Activated CD8-positive, alpha-beta T cell treated with anti-CD3 and anti-CD28 coated beads, Interleukin-2, amount 10 ng/mL, durations not matched to agents 7 days and 5 days (primary cell): ENCODE measurements around the gene IL26. TPM values are rescaled to one million over a fixed set of nuclear protein-coding genes. Genes with fewer than 3 reads are reported as not detected.

Experiments
- ATAC-seq: fragments of 150-1000 bp; cut with Tn5 transposase; one replicate; pipeline ENCODE4 v1.10.0; 2021; ENCODE audit warnings: moderate library complexity
- CTCF ChIA-PET: fragments of 350-600 bp; sonication (Branson Sonifier 250); formaldehyde crosslinking; loops from one replicate; lab custom pipeline; 2021; ENCODE audit warnings: antibody characterized with exemption; lab: Charles Lee
- POLR2A ChIA-PET: fragments of 350-600 bp; sonication (Branson Sonifier 250); formaldehyde crosslinking; loops from one replicate; lab custom pipeline; 2021; ENCODE audit warnings: antibody characterized with exemption; lab: Charles Lee
- DNase-seq: peaks from one replicate; pipeline ENCODE4 v3.0.0-alpha.2; 2020
- H3K27ac Mint-ChIP-seq: one replicate; pipeline ENCODE4 v1.8.0; 2021; ENCODE audit warnings: mild to moderate bottlenecking, mixed read lengths
- H3K27me3 Mint-ChIP-seq: one replicate; pipeline ENCODE4 v1.8.0; 2021; ENCODE audit warnings: low read depth, mixed read lengths
- H3K36me3 Mint-ChIP-seq: one replicate; pipeline ENCODE4 v1.8.0; 2021; ENCODE audit warnings: low read depth, mixed read lengths
- H3K4me1 Mint-ChIP-seq: one replicate; pipeline ENCODE4 v1.8.0; 2021; ENCODE audit warnings: low read depth, mixed read lengths
- H3K4me3 Mint-ChIP-seq: one replicate; pipeline ENCODE4 v1.8.0; 2021; ENCODE audit warnings: mild to moderate bottlenecking, mixed read lengths
- H3K9me3 Mint-ChIP-seq: one replicate; pipeline ENCODE4 v1.8.0; 2022; ENCODE audit warnings: mixed read lengths; ENCODE audit not compliant: insufficient read depth
- total RNA-seq, 2 experiments: library from RNA; stranded (reverse); gene quantifications; one replicate each; pipeline ENCODE4 v1.2.3, GENCODE V29; 2021

IL26 gene
- total RNA-seq, 2 experiments from 2014 or later, result 0.23 TPM; not detected in 1

DNA sequence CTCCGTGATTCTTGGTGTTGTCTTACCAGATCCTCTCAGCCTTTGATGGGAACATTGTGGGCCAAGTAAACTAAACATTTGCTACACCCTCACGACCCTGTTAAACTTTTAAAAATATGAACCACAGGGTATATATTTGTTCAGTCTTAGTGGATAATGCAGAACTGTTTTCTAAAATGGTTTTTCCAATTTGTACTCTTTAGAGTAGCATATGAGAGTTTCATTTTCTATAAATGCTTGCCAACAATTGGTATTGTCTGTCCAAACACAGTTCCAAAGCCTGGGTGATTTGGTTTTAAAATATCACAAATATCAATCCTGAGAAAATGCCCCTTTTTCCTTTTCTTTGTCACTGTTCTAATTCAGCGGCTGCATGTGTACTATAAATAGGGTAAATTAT, 34.5 kb upstream of the IL26 start:
- Mint-ChIP-seq H3K4me3 (no peak overlapping the region), H3K27ac (no peak overlapping the region), H3K9me3 (no peaks in the 10 kb centered on the region), H3K36me3 (no peaks in the 10 kb centered on the region), H3K27me3 (peaks cover 25% of the 10 kb centered on the region), H3K4me1 (peaks cover 33% of the 10 kb centered on the region)
- DNase-seq, result no peak
- ChIA-PET POLR2A (interaction anchor here (0.6 kb wide), 1 partner anchor 96 kb away, joined by 7 read pairs; no protein-coding TSS in a partner anchor), CTCF (no interaction called here)
- no peak for ATAC-seq

DNA sequence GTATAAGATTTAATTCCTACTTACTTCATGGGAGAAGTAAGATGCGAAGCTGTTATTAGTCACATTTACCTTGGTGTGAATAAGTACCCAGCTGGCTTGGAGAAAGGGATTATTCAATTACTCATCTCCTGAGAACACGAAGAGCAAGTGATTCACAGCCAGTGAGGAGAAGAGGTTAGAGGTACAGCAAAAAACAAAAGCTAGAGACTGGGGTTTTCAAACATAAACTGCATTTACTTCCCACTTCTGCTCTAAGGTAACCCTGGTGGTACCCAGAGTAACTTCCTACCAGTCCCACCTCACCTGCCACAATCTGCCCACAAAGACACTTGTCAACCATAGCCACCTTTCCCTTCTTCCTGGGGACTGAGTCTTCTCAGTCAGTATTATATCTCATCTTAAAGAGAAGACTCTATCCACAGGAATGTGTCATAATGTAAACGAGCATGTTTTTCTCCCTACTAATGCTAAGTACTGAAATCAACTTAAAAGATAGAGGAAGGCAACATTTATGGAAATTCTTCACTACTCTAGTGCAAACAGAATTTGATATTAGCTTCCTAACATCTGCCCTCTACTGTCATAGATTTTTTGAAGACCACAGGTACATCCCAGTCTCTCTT, 33.8 kb upstream of the IL26 start:
- Mint-ChIP-seq H3K4me3 (no peak overlapping the region), H3K27ac (no peak overlapping the region), H3K9me3 (no peaks in the 10 kb centered on the region), H3K4me1 (peaks cover 33% of the 10 kb centered on the region), H3K36me3 (no peaks in the 10 kb centered on the region), H3K27me3 (peaks cover 25% of the 10 kb centered on the region)
- ChIA-PET CTCF (interaction anchor here (1.0 to 2.5 kb wide), 3 partner anchors 13 to 36 kb away, joined by 3 to 18 read pairs (median 4); no protein-coding TSS in a partner anchor), POLR2A (interaction anchor here (0.6 kb wide), 1 partner anchor 97 kb away, joined by 7 read pairs; no protein-coding TSS in a partner anchor)
- DNase-seq (peak; percentile 63), ATAC-seq (peak; percentile 83)

DNA sequence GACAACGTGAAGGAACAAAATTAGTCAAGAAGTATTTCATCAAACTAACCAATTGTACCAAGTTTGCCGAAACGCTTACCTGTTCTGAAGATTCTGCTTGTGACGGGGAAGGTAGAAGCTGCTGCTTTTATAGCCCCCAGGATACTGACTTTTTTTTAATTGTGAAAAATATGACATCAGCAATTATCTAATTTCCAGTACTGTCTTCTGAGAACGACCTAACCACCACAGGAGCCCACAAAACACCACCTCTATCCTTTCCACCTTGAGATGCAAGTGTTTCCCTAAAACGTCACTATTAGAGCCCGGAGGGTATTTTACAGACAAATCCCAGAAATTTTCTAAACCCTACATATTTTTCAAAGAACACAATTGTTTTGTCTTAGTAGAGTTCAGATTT, 27.9 kb upstream of the IL26 start, which contains the start of gene IL22:
IL22 (minus strand) TSS at position 101 of the 400 bp plus-strand sequence. CDS start 156 bp downstream, outside the sequence.
- Mint-ChIP-seq H3K9me3 (no peaks in the 10 kb centered on the region), H3K27ac (no peak within 1 kb of the TSS), H3K4me3 (no peak within 1 kb of the TSS), H3K4me1 (no peaks in the 10 kb centered on the region), H3K27me3 (peaks cover 40% of the 10 kb centered on the region), H3K36me3 (no peaks in the 10 kb centered on the region)
- ChIA-PET CTCF (interaction anchor here (0.6 to 1.1 kb wide), 3 partner anchors 26 to 265 kb away, joined by 3 read pairs; no protein-coding TSS in a partner anchor), POLR2A (interaction anchor here (0.7 kb wide), 1 partner anchor 514 kb away, joined by 3 read pairs; no protein-coding TSS in a partner anchor)
- DNase-seq, result no peak
- ATAC-seq, result no peak

DNA sequence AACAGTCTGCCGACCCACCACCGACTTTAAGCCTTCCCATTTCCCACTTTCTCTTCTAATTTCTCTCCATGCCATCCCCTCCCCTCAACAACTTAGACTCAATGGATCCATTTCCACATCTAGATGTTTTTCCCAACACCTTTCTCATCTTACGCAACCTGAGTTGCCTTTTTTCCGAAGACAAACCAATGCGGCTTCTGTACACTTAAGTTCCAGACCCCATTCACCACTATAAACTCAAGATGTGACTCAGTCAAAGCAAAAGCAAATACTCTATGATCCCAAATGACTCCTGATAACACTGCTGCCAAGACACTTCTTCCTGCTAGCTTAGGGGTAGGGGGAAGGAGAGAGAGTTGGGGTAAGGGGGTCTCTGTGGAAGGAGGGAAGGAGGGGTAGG, 26.5 kb upstream of the IL26 start:
- Mint-ChIP-seq H3K4me3 (no peak overlapping the region), H3K27me3 (peaks cover 36% of the 10 kb centered on the region), H3K4me1 (no peaks in the 10 kb centered on the region), H3K36me3 (no peaks in the 10 kb centered on the region), H3K27ac (no peak overlapping the region), H3K9me3 (no peaks in the 10 kb centered on the region)
- DNase-seq, result no peak
- ChIA-PET POLR2A (no interaction called here), CTCF (no interaction called here)
- ATAC-seq, result no peak

DNA sequence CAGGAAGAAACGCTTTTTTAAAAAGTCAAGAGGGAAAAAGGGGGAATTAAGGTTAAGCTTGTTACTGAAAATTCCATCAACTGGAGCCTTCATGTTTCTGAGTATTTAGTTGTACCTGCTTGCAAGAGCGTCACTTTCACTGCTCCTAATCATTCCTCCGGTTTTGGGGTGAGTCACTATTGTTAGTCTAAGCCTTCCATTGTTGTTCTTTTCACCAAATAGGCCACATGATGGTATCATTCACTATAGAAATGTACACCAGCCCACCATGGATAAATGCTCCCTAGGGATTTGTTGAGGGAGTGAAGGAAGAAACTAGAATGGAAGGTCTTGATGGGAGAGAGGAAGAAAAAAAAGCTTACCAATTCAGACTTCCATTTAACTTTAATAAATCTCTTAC, 24.8 kb upstream of the IL26 start:
- H3K9me3 Mint-ChIP-seq, result no peaks in the 10 kb centered on the region
- DNase-seq (no peak), ATAC-seq (no peak)
- H3K27me3 Mint-ChIP-seq, result peaks cover 34% of the 10 kb centered on the region
- no peaks in the 10 kb centered on the region for H3K4me1 Mint-ChIP-seq
- ChIA-PET POLR2A (no interaction called here), CTCF (interaction anchor here (0.7 to 3.0 kb wide), 3 partner anchors 11 to 67 kb away, joined by 3 to 9 read pairs (median 6); no protein-coding TSS in a partner anchor)
- H3K27ac Mint-ChIP-seq, result no peak overlapping the region
- no peaks in the 10 kb centered on the region for H3K36me3 Mint-ChIP-seq
- H3K4me3 Mint-ChIP-seq, result no peak overlapping the region

DNA sequence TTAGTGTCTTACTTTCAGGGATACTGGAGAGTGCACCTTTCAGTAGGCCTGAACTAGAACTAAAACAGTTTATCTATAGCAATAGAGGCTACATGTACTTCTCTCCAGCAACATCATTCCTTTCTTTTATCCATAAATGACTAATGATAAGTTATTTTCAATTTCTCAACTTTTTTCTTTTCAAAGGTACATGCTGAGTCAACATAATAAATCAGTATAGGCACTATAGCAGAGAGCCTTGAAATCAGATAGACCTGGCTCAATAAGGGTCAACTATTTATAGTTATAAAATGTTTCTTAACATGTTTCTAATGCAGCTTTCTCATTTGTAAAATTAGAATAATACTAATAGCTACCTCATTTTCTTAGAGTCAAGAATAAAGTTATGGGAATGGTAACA, 22.2 kb upstream of the IL26 start:
- DNase-seq (no peak), ATAC-seq (no peak)
- H3K27ac Mint-ChIP-seq, result no peak overlapping the region
- peaks cover 29% of the 10 kb centered on the region for H3K27me3 Mint-ChIP-seq
- ChIA-PET CTCF (interaction anchor here (3.2 kb wide), 1 partner anchor 11 kb away, joined by 9 read pairs; no protein-coding TSS in a partner anchor), POLR2A (no interaction called here)
- no peaks in the 10 kb centered on the region for H3K4me1 Mint-ChIP-seq
- H3K9me3 Mint-ChIP-seq, result no peaks in the 10 kb centered on the region
- no peak overlapping the region for H3K4me3 Mint-ChIP-seq
- H3K36me3 Mint-ChIP-seq, result peaks cover 2% of the 10 kb centered on the region

DNA sequence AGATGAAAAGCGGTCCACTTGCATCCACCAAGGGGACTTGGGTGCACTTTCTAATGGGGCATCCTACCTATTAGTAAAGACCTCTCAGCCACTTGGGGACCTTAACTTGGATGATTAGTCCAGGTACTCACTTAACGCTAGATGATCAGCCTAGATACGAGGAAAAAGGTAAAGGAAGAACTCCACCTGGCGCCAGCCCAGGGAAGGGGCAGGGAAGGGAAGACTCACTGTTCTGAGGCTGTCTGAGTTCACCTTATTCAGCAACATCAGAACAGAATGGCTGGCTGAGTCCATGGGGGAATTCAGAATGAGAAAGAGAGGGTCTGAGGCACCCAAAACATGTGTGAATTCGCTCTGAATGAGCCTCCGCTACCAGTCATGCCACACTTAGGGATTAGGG, 20.7 kb upstream of the IL26 start:
- H3K9me3 Mint-ChIP-seq, result no peaks in the 10 kb centered on the region
- POLR2A ChIA-PET, result no interaction called here
- peaks cover 7% of the 10 kb centered on the region for H3K4me1 Mint-ChIP-seq
- ATAC-seq (no peak), DNase-seq (no peak)
- CTCF ChIA-PET, result interaction anchor here (1.7 to 3.2 kb wide), 2 partner anchors 10 to 13 kb away, joined by 4 to 9 read pairs; no protein-coding TSS in a partner anchor
- peaks cover 20% of the 10 kb centered on the region for H3K27me3 Mint-ChIP-seq
- H3K36me3 Mint-ChIP-seq, result peaks cover 3% of the 10 kb centered on the region
- H3K4me3 Mint-ChIP-seq, result no peak overlapping the region
- no peak overlapping the region for H3K27ac Mint-ChIP-seq

DNA sequence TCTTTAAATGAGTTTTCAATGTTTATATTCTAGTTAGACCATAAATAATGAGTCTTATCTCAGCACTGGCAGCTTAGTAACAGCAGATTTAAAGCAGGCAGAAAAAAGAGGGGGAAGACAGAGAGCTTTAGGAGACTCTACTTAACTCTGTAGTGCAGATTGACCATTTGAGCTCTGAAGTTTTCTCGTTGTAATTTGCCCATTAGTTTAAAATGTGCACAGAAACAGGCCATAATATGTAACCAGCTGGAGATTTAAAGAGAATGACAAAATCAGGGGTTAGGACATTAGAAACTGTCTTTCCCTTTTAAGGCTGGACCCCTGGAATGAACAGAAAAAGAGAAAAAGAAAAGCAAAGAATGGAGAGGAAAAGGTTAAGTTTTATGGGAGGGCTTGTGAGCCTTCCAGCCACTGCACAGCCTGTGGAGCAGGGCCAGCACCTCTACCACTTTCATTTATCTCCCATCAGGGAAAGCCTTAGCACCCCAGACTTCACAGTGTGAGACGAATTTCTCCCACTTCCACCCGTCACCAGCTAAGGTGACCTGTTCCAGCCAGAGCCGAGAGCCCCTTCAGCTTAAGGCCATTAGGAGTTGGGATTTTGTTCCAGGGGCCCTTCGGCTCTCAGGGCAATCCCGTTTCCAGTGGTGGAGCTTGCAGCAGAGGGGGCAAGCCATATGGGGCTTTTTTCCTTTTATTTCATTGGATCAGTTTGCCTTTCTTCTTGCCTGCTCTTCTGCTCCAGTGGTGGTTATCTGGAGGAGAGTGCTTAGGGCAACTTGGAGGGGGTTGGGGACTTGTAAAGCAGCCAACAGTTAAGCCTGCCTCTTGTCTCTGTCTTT, 19.8 kb upstream of the IL26 start:
- CTCF ChIA-PET, result interaction anchor here (0.8 to 1.7 kb wide), 5 partner anchors 14 to 205 kb away, joined by 4 to 5 read pairs (median 4); no protein-coding TSS in a partner anchor
- ATAC-seq (no peak), DNase-seq (no peak)
- POLR2A ChIA-PET, result no interaction called here
- H3K27ac Mint-ChIP-seq, result no peak overlapping the region
- H3K4me3 Mint-ChIP-seq, result no peak overlapping the region
- peaks cover 16% of the 10 kb centered on the region for H3K4me1 Mint-ChIP-seq
- peaks cover 17% of the 10 kb centered on the region for H3K27me3 Mint-ChIP-seq
- no peaks in the 10 kb centered on the region for H3K9me3 Mint-ChIP-seq
- peaks cover 3% of the 10 kb centered on the region for H3K36me3 Mint-ChIP-seq

DNA sequence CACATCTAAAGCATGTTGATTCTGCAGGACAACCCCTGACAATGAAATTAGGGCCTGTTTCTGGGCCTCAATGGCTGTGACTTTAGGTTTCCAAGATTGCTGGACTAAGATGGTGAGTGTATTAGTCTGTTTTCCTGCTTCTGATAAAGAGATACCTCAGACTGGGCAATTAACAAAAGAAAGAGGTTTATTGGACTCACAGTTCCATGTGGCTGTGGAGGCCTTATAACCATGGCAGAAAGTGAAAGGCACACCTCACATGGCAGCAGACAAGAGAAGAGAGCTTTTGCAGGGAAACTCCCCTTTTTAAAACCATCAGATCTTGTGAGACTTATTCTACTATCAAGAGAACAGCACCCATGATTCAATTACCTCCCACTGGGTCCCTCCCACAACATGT, 17.2 kb upstream of the IL26 start:
- Mint-ChIP-seq H3K27ac (no peak overlapping the region), H3K36me3 (peaks cover 11% of the 10 kb centered on the region), H3K9me3 (no peaks in the 10 kb centered on the region), H3K27me3 (peaks cover 8% of the 10 kb centered on the region), H3K4me3 (no peak overlapping the region), H3K4me1 (peaks cover 31% of the 10 kb centered on the region)
- ChIA-PET POLR2A (no interaction called here), CTCF (interaction anchor here (2.2 to 3.0 kb wide), 2 partner anchors 19 to 74 kb away, joined by 18 to 23 read pairs; no protein-coding TSS in a partner anchor)
- ATAC-seq (no peak), DNase-seq (no peak)

DNA sequence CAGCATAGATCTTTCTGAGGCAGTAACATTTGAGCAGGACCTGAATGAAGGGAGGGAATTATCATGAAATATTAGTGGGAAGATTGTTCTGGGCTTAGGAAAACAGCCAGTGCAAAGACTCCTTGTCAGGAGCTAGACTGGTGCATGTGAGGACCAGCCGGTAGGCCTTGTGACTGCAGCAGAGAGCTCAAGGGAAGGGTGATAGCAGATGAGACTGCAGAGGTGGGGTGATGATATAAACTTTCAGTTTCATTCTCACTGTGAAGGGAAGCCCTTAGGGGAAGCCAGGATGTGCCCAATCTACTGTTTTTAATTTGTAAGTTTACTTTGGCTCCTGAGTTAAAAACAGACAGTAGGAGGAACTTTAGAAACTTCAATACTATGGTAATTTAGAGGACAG, 15.4 kb upstream of the IL26 start:
- ATAC-seq (peak; percentile 97), DNase-seq (peak; percentile 79)
- peak overlapping the region; percentile 35 for H3K4me3 Mint-ChIP-seq
- peaks cover 15% of the 10 kb centered on the region for H3K36me3 Mint-ChIP-seq
- POLR2A ChIA-PET, result interaction anchor here (0.9 to 1.1 kb wide), 2 partner anchors 29 to 31 kb away, joined by 3 to 5 read pairs; no protein-coding TSS in a partner anchor
- no peaks in the 10 kb centered on the region for H3K9me3 Mint-ChIP-seq
- CTCF ChIA-PET, result interaction anchor here (0.9 to 3.0 kb wide), 10 partner anchors 9 to 332 kb away, joined by 3 to 23 read pairs (median 4); no protein-coding TSS in a partner anchor
- peaks cover 48% of the 10 kb centered on the region for H3K4me1 Mint-ChIP-seq
- peaks cover 3% of the 10 kb centered on the region for H3K27me3 Mint-ChIP-seq
- peak overlapping the region; percentile 92 for H3K27ac Mint-ChIP-seq

DNA sequence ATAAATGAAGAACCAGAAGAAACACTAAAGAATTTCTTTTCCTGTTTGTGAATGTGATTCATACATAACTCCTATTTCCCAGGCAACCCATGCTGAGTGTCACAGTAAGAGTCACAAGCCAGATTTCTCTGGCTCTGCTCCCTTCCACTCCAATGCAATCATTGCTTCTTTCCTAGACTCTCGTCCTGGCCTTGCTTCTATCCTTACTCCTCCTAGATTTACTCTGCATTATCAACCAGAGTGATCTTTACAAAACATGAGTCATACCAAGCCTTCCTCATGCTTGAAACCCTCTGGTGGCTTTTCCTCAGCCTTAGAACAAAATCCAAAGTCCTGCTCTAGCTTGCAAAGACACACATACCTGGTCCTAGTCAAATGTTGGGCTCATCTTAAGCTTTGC, 14.5 kb upstream of the IL26 start:
- H3K27ac Mint-ChIP-seq, result peak overlapping the region; percentile 92
- H3K9me3 Mint-ChIP-seq, result no peaks in the 10 kb centered on the region
- no peak for DNase-seq
- ChIA-PET CTCF (interaction anchor here (3.0 kb wide), 1 partner anchor 16 kb away, joined by 23 read pairs; no protein-coding TSS in a partner anchor), POLR2A (interaction anchor here (0.5 to 0.6 kb wide), 2 partner anchors 12 to 21 kb away, joined by 3 read pairs; no protein-coding TSS in a partner anchor)
- no peaks in the 10 kb centered on the region for H3K27me3 Mint-ChIP-seq
- peaks cover 17% of the 10 kb centered on the region for H3K36me3 Mint-ChIP-seq
- H3K4me3 Mint-ChIP-seq, result no peak overlapping the region
- ATAC-seq, result no peak
- peaks cover 52% of the 10 kb centered on the region for H3K4me1 Mint-ChIP-seq
